Left lobe of liver (tissue), 2 donors: ENCODE results near the gene HCFC1. TPM values are rescaled to one million over a fixed set of nuclear protein-coding genes. Genes with fewer than 3 reads are reported as not detected.

Experiments
- ATAC-seq: fragments of 200-7000 bp; cut with Tn5 transposase; one replicate; pipeline ENCODE4 v1.9.1; 2020; ENCODE audit warnings: mild to moderate bottlenecking, moderate library complexity
- DNase-seq: peaks from one replicate; pipeline ENCODE4 v3.0.0-alpha.2; 2020; ENCODE audit warnings: low spot score
- total RNA-seq: library from RNA; stranded (reverse); gene quantifications from one replicate; pipeline ENCODE4 v1.2.1, GENCODE V29; 2021
- donor health status: DM: no; HTN: no; CAD: no; lungs with moderate emphysema.
- donor health status: DM: no; HTN: yes; CAD: no.

Gene HCFC1
- total RNA-seq, 1 donor from 2014 or later: 17.2 TPM

DNA sequence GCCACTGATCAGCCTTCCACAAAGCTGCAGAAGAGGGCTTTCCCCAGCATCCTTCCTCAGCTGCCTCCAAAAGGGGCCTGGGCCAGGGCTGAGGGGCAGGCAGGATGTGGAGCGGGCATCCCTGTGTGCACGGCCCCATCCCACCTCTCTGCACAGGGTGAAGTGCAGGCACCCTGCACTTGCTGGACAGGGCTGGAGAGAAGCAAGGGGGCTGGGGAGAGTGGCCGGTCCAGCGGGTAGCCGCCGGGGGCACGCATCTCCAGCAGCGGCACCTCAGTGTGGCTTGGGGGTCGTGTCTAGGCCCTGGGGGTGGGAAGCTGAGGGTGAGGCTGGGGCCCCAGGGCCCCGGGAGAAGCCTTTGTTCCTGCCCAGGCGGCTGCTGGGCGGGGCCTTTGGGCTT, 64.2 kb downstream of the HCFC1 start:
- DNase-seq: no peak
- ATAC-seq: no peak

DNA sequence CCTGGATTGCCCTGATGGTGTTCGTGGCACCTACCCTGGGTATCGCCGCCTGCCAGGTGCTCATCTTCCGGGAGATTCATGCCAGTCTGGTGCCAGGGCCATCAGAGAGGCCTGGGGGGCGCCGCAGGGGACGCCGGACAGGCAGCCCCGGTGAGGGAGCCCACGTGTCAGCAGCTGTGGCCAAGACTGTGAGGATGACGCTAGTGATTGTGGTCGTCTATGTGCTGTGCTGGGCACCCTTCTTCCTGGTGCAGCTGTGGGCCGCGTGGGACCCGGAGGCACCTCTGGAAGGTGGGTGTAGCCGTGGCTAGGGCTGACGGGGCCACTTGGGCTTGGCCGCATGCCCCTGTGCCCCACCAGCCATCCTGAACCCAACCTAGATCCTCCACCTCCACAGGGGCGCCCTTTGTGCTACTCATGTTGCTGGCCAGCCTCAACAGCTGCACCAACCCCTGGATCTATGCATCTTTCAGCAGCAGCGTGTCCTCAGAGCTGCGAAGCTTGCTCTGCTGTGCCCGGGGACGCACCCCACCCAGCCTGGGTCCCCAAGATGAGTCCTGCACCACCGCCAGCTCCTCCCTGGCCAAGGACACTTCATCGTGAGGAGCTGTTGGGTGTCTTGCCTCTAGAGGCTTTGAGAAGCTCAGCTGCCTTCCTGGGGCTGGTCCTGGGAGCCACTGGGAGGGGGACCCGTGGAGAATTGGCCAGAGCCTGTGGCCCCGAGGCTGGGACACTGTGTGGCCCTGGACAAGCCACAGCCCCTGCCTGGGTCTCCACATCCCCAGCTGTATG, 65.3 kb downstream of the HCFC1 start:
- DNase-seq (no peak), ATAC-seq (no peak)

DNA sequence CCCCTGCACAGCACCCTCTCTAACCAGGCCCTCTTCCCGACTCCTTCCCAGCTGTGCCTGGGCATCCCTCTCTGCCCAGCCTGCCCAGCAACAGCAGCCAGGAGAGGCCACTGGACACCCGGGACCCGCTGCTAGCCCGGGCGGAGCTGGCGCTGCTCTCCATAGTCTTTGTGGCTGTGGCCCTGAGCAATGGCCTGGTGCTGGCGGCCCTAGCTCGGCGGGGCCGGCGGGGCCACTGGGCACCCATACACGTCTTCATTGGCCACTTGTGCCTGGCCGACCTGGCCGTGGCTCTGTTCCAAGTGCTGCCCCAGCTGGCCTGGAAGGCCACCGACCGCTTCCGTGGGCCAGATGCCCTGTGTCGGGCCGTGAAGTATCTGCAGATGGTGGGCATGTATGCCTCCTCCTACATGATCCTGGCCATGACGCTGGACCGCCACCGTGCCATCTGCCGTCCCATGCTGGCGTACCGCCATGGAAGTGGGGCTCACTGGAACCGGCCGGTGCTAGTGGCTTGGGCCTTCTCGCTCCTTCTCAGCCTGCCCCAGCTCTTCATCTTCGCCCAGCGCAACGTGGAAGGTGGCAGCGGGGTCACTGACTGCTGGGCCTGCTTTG, 66.0 kb downstream of the HCFC1 start:
- no peak for DNase-seq
- no peak for ATAC-seq

DNA sequence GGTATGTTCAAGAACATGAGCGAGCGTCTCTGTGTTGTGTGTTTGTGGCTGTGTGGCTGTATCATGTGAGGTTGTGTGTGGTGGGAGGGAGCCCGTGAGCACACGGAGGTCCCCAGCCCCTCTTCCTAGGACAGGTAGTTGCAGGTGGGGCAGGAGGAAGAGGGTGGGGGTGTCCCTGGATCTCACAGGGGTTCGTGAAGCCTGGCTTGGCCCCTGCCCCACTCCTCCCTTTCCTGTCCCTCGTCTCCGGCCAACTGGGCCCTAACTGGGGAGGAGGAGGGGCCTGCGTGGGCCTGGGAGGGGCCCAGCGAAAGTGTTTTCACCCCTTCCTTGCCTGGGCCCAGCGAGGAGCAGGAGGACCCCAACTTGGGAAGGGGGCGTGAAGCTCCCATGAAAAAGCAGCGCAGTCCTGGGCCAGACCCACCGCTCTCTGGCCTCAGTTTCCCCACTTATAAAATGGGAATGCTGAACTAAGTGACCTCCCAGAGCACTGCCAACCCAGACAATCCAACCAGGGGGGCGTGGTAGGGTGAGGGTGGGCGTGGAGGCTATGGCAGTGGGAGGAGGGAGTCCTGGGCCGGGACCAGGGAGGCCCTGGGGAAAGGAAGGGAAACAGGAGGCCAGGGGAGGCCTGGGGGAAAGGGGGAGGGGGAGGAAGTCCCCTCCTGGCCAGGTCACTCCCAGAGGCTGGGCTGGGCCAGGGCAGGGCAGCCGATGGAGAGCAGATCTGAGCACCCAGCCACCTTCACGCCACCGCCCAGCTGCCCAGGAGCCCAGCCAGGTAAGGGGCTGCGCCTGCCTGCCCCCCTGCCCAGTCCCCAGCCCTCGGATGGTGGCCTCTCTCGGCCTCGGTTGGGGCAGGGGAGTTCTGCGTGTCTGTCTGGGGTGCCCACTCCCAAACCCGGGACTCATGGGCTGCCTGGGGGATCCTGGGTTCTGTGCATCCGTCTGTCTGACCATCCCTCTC, 67.3 kb downstream of the HCFC1 start, which contains the start of gene AVPR2:
Gene AVPR2, plus strand, starts transcription at position 683 of the 967 bp plus-strand sequence. CDS start 473 bp downstream, outside the sequence.
- peak; percentile 47 for ATAC-seq
- no peak for DNase-seq

DNA sequence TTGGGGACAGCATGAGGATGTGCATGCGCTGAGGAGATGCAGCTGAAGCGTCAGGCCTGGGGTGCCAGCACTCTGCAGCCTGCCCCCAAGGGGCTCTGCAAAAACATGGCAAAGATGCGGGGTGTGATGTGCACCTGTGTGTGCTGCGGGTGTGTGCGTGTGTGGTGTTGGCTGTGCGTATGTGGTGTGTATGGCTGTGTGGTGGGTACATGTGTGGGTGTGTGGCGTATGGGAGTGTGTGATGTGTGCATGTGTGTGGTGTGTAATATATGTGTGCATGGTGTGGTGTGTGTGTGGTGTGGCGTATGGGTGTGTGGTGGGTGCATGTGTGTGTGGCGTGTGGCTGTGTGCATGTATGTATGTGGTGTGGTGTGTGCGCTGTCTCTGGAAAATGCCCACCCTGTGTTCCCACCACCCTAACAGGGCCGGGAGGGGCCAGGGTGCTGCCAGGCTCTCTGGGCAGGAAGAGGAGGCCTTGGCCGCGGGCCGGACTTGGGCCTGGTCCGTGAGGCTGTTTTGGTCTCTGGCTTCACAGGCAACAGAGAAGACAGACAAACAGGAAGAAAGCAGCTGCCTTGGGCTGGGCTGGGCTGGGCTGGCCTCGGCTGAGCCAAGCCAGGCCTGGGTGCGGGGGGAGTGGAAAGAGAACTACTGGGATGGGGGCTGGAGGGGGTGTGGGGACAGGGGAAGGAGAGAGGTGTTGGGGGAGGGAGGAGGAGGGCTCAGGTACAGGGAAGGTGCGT, 68.2 kb downstream of the HCFC1 start:
- ATAC-seq: peak; percentile 48
- no peak for DNase-seq

DNA sequence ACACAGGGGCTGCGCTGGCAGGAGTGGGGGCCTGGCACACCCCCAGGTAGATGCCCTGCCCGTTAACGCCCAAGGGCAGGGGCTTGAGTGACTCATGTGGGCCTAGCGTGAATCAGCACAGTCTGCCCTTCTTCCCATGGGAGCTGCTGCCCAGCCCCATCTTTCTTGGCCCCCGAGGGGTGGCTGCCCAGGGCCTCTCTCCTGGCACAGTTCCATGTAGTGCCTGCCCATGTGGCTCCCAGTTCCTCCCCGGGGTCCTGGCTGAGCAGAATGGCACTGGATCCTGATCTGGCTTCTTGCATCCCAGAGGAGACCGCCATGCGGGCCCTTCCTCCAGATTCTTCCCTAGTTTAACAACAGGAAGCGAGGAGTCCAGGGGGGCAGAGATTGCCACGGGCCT, 69.2 kb downstream of the HCFC1 start:
- no peak for DNase-seq
- no peak for ATAC-seq

DNA sequence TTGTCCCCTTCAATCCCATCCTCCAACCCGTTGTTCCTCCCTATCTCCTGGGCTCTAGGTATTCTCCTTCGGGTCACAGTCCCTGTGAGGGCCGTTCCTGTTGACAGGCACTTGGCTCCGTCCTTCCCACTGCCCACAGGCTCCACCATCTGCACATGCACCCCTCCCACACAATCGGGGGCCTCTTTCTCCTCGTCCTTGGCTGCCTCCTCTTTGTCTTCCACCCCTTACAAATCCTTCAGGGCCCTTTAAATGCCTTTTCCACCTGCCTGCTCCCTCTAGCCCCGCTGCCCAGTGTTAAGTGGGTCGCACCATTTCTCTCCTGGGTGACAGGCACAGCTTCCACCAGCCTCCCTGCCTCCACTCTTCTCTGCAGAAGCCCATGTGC, 69.9 kb downstream of the HCFC1 start:
- no peak for DNase-seq

DNA sequence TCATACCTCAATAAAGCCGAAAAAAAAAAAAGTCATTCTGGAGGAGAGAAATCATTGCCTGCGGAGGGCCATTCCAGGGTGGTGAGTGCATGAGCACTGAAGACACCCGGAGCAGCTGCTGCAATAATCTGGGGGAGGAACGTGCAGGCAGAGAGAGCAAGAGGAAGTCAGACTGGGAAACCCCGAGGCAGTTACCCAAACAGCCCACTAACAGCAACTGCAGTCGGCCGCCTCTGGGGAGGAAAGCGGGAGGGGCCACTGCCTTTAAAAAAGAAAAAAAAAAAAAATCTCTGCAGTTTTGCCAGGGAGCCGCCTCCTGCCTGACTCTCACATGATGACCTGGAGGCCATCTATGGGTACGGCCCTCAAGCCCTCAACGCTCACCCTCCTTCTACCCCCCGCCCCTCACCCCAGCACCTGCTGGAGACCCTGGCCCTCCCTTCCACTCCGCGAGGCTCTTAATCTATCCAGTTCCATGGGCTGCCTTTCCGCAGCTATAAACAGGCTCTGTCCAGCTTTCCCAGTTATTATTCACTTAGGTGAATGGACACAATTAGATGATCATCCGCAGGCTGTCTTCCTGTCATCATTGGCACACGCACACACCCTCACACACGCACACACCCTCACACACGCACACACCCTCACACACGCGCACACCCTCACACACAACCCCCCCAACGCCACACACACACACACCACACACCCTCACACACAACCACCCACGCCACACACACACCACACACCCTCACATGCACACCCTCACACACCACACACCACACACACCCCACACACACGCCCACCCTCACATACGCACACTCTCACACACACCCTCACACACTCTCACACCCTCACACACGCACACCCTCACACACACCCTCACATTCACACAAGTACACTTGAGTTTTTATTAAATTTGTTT, 70.5 kb downstream of the HCFC1 start:
- DNase-seq (no peak), ATAC-seq (peak; percentile 47)

More for the DNA sequence above, 69.9 kb downstream of the HCFC1 start:
- no peak for ATAC-seq

DNA sequence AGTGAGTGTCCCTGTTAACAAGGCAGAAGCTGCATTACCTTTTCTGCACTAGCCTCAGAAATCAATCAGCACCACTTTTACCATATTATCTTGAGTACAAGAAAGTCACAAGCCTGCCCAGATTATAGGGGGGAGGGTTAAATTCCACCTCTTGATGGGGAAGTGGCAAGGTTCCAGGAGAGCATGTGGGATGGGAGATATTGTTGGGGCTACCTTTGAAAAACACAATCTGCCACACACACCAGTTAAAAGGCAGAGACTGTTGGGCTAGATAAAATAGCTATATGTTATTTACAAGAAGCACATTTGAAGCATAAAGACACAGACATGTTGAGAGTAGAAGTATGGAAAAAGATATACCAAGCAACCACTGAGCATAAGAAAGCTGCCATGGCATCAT, 73.7 kb downstream of the HCFC1 start:
- DNase-seq (no peak), ATAC-seq (no peak)

Other genes starting within 250 kb of the HCFC1 start
- 108 TPM for gene BCAP31, start 247.4 kb downstream of the HCFC1 start, total RNA-seq
- gene ABCD1, start 247.0 kb downstream of the HCFC1 start, total RNA-seq: 13.4 TPM
- 1.4 TPM for gene PLXNB3, start 207.6 kb downstream of the HCFC1 start, total RNA-seq
- gene SRPK3, start 190.8 kb downstream of the HCFC1 start, total RNA-seq: not detected
- 25.4 TPM for gene IDH3G, start 177.4 kb downstream of the HCFC1 start, total RNA-seq
- 211 TPM for gene SSR4, start 177.2 kb downstream of the HCFC1 start, total RNA-seq
- 0.91 TPM for gene PDZD4, start 141.3 kb downstream of the HCFC1 start, total RNA-seq
- 0.88 TPM for gene L1CAM, start 85.6 kb downstream of the HCFC1 start, total RNA-seq
- not detected for gene AVPR2, start 67.1 kb downstream of the HCFC1 start, total RNA-seq
- 8.1 TPM for gene ARHGAP4, start 45.6 kb downstream of the HCFC1 start, total RNA-seq
- 38.0 TPM for gene NAA10, start 36.8 kb downstream of the HCFC1 start, total RNA-seq
- gene RENBP, start 27.2 kb downstream of the HCFC1 start, total RNA-seq: 5.5 TPM
- gene TMEM187, start 936 bp upstream of the HCFC1 start, total RNA-seq: 11.6 TPM
- gene IRAK1, start 48.1 kb upstream of the HCFC1 start, total RNA-seq: 58.4 TPM
- gene MECP2, start 125.9 kb upstream of the HCFC1 start, total RNA-seq: 13.9 TPM
- not detected for gene OPN1LW, start 172.4 kb upstream of the HCFC1 start, total RNA-seq
- gene OPN1MW, start 210.8 kb upstream of the HCFC1 start, total RNA-seq: not detected
- gene OPN1MW2, start 247.9 kb upstream of the HCFC1 start, total RNA-seq: not detected